Parathyroid adenoma (tissue), 2 donors: Measurements from ENCODE around the gene CDK5.
A peak's percentile ranks its signal among the peaks of the same experiment; 100 is the strongest.

ENCODE experiments used
- H2AFZ ChIP-seq: fragments of 300-600 bp; sonication (generic); one replicate; pipeline ENCODE4 v1.7.0; 2017; ENCODE audit warnings: antibody characterized with exemption, mild to moderate bottlenecking
- H3K27ac ChIP-seq: fragments of 300-600 bp; sonication (generic); one replicate; pipeline ENCODE4 v1.7.0; 2017
- H3K27me3 ChIP-seq: fragments of 300-600 bp; sonication (generic); one replicate; pipeline ENCODE4 v1.7.0; 2017; ENCODE audit warnings: low read length; ENCODE audit not compliant: control insufficient read depth, insufficient read depth
- H3K36me3 ChIP-seq: fragments of 300-600 bp; sonication (generic); one replicate; pipeline ENCODE4 v1.7.0; 2017; ENCODE audit warnings: low read length; ENCODE audit not compliant: control insufficient read depth, insufficient read depth
- H3K4me1 ChIP-seq: fragments of 300-600 bp; sonication (generic); one replicate; pipeline ENCODE4 v1.7.0; 2017; ENCODE audit warnings: control low read depth
- H3K4me2 ChIP-seq: fragments of 300-600 bp; sonication (generic); one replicate; pipeline ENCODE4 v1.7.0; 2017; ENCODE audit warnings: low read length
- H3K4me3 ChIP-seq: fragments of 300-600 bp; sonication (generic); one replicate; pipeline ENCODE4 v1.7.0; 2017; ENCODE audit warnings: low read depth, low read length
- H3K79me2 ChIP-seq: fragments of 300-600 bp; sonication (generic); one replicate; pipeline ENCODE4 v1.7.0; 2017; ENCODE audit warnings: control low read depth
- H3K9ac ChIP-seq: fragments of 300-600 bp; sonication (generic); one replicate; pipeline ENCODE4 v1.7.0; 2017; ENCODE audit warnings: mild to moderate bottlenecking
- H3K9me3 ChIP-seq: fragments of 300-600 bp; sonication (generic); one replicate; pipeline ENCODE4 v1.7.0; 2017; ENCODE audit warnings: low read length; ENCODE audit not compliant: control insufficient read depth
- CTCF ChIP-seq: fragments of 300-600 bp; sonication (generic); IDR thresholded peaks from one replicate; pipeline ENCODE4 v1.7.0; 2017; ENCODE audit warnings: antibody characterized with exemption, mild to moderate bottlenecking
- donor health status: primary hyperparathyroidism.

The CDK5 gene

GRCh38 chr7:151080522-151081169 is 22.9 kb upstream of the CDK5 start, which contains the start of gene FASTK:
Gene FASTK, minus strand, starts transcription at chr7:151080809. Its CDS starts 43 bp downstream, at chr7:151080766.
- Histone ChIP-seq H3K4me3 (peak within 1 kb of the TSS; percentile 89), H3K9me3 (no peaks in the 10 kb centered on the region), H3K4me1 (peaks cover 35% of the 10 kb centered on the region), H3K36me3 (no peaks in the 10 kb centered on the region), H3K79me2 (peaks cover 10% of the 10 kb centered on the region), H3K4me2 (peak within 1 kb of the TSS; percentile 98), H2AFZ (peak within 1 kb of the TSS; percentile 86), H3K27me3 (no peaks in the 10 kb centered on the region), H3K9ac (peak within 1 kb of the TSS; percentile 94), H3K27ac (peak within 1 kb of the TSS; percentile 96)
- no peak for TF ChIP-seq CTCF

- Histone ChIP-seq H3K27me3 (no peaks in the 10 kb centered on the region), H3K9ac (peak overlapping the region; percentile 94), H2AFZ (peak overlapping the region; percentile 86), H3K36me3 (no peaks in the 10 kb centered on the region), H3K9me3 (no peaks in the 10 kb centered on the region), H3K4me3 (peak overlapping the region; percentile 89), H3K27ac (peak overlapping the region; percentile 96), H3K4me1 (peaks cover 29% of the 10 kb centered on the region), H3K4me2 (peak overlapping the region; percentile 98), H3K79me2 (peaks cover 10% of the 10 kb centered on the region)
- no peak for TF ChIP-seq CTCF
Observed at GRCh38 chr7:151080067-151080521, 22.4 kb upstream of the CDK5 start.

- no peak for TF ChIP-seq CTCF
- Histone ChIP-seq H3K9me3 (no peaks in the 10 kb centered on the region), H3K4me1 (peaks cover 26% of the 10 kb centered on the region), H2AFZ (no peak overlapping the region), H3K27ac (peak overlapping the region; percentile 96), H3K36me3 (no peaks in the 10 kb centered on the region), H3K4me3 (peak overlapping the region; percentile 89), H3K27me3 (no peaks in the 10 kb centered on the region), H3K9ac (no peak overlapping the region), H3K4me2 (peak overlapping the region; percentile 98), H3K79me2 (peaks cover 10% of the 10 kb centered on the region)
Observed at GRCh38 chr7:151079199-151079910, 21.7 kb upstream of the CDK5 start.

GRCh38 chr7:151078233-151079040 is 20.7 kb upstream of the CDK5 start:
- Histone ChIP-seq H3K4me1 (peaks cover 26% of the 10 kb centered on the region), H3K27ac (no peak overlapping the region), H3K4me3 (no peak overlapping the region), H3K27me3 (no peaks in the 10 kb centered on the region), H2AFZ (no peak overlapping the region), H3K9ac (no peak overlapping the region), H3K9me3 (no peaks in the 10 kb centered on the region), H3K79me2 (peaks cover 10% of the 10 kb centered on the region), H3K36me3 (no peaks in the 10 kb centered on the region), H3K4me2 (no peak overlapping the region)
- no peak for TF ChIP-seq CTCF
